HG03378 (cell line): ENCODE data around the gene DNAH1.

Source experiments
- ATAC-seq: cut with Tn5 transposase; IDR thresholded peaks from one replicate; pipeline ENCODE4 v1.9.1; 2021; ENCODE audit warnings: mild to moderate bottlenecking, moderate library complexity; ENCODE audit not compliant: unreplicated experiment

DNAH1 gene

DNA sequence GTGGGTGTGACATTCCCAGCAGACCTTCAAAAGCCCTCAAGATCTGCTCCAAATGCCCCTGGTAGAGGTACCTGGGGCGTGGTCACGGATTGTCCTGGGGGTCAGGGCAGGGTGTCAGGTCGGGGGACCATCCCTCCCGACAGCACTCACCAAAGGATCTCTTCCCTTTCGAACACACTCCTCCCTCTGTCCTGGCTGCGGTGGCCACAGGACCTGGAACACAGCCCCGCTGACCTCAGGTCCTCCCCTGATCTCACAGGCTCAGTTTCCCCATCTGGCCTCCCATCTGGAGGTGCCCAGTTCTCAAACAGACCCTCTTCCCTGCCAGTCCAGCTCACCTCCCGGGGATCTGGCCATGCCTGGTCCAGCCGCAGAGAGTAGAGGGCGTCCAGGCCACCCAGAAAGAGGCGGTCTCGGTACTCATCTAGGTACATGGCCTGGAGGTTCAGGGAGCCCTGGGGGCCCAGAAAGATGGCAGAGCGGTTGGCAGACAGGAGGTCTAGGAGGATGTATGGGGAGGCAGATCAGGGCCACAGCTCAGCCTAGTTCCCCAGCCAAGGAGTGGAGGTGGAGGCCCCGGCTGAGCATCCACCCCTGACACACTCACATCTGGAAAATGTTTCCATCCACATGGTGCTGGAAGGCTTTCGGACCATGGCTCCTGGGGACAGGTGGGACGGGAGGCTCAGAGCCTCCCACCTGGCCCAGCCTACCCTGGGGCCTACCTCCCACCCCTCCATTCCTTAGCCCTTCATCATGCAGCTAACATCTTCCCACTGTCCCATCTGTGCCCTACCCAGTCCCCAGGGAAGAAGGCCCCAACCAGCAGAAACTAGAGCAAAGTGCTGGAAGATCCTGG lies 126.5 kb downstream of the DNAH1 start:
- no peak for ATAC-seq

DNA sequence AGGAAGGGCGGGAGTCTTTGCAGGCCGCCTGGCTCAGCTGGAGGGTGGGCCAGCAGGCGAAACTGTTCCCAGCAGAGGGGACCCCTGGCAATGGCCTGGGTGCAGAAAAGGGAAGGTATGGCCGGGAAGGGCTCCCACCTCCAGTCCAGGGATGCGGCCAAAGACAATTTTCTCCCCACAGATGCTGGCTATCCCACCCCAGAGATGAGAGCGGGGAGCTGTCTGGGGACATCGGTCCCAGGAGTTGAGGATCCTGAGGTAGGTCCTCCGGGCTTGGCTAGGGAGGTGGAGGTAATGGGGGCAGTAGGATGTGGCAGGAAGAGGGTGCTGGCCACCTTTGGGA lies 127.1 kb downstream of the DNAH1 start:
- no peak for ATAC-seq

DNA sequence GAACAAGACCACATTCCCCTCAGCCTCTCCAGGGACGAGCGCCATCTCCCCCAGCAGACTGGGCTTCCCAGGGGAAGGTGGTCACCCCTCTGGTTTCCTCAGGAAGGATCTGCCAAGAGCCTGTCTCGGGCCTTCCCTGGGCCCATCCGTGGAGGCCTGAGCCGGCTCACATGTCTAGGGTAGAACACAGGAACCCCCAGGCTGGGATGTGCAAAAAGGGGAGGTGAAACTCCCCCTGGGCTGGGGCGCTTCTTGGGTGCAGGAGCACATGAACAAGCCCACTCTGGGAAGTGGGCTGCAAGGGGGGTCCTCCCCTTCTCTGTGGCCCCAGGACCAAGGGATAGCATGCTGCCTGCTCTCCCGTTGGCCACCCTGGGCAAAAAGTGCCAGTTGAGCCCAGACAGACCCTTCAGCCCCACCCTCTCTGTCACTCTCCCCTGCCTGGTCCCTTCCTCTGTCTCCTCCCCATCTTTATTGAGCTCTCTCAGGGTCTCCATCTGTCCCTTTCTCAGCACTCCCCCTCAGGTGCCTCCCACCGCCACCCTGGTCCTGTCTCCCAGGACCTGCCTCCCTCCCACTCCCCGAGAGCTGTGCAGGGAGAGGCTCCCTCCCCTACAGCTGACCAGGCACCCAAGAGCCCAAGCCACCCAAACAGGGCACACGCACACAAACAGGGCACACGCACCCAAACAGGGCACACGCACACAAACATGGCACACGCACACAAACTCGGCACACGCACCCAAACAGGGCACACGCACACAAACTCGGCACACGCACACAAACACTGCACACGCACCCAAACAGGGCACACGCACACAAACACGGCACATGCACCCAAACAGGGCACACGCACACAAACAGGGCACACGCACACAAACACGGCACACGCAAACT lies 127.9 kb downstream of the DNAH1 start:
- ATAC-seq = no peak

DNA sequence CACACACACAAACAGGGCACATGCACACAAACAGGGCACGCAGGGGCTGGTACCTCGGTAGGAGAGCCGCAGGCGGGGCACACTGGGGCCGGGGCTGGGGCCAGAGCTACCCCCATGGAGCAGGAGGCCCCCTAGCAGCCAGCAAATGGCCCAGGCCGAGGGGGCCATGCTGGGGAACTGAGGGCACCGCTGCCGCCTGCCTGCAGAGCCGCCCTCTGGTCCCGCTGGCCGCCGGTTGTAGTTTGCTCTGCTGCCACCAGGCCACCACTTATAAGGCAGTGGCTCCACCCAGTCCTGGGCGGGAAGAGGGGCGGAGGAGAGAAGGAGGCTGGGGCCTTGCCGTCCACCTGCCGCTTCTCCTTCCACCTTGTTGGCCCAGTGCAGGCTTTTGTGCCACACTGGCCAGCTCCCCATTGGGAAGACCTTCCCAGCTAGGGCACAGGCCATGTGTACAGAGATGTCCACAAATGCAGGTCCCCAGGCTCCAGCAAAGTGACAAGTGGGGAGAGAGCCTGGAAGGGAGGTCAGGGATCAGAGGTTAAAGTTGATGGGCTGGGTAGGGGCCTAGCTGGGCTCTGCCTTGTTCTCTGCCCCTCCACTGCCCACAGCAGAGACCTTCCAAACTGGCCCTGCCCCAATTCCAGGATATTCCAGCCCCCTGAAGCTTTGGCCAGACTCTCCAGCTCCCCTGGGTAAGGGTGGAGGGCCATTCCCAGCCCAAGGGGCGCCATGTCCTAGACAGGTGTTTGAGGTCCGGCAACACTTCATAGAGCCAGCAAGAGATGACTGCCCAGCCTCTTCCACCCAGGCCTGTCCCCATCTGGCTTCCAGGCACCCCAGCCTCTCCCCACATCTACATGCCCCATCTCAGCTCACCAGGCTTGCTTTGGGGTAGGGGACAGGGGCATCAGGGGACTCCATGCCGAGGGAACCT lies 129.0 kb downstream of the DNAH1 start, which contains the start of gene SEMA3G:
TSS of gene SEMA3G (minus strand) at position 244 of the 934 bp plus-strand sequence. CDS start at position 168, 76 bp downstream.
- ATAC-seq = peak; percentile 66

DNA sequence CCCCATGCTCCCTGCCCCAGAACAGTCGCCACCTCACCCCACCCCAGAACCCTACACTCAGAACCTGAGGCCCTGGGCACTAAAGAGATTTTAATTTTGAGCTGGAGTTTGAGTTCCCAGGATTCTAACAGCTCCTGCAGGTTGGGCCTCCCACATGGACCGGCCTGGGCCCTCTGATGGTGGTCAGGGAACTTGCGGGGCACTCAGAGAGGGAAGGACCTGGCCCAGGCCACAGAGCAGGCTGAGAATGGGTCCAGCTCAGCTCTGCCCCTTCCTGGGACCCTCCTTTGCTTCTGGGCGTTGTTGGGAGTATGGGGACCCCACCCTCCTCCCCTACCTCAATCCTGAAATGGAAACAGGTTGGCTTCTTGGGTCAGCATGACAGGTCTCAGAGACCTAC lies 129.9 kb downstream of the DNAH1 start:
- no peak for ATAC-seq

DNA sequence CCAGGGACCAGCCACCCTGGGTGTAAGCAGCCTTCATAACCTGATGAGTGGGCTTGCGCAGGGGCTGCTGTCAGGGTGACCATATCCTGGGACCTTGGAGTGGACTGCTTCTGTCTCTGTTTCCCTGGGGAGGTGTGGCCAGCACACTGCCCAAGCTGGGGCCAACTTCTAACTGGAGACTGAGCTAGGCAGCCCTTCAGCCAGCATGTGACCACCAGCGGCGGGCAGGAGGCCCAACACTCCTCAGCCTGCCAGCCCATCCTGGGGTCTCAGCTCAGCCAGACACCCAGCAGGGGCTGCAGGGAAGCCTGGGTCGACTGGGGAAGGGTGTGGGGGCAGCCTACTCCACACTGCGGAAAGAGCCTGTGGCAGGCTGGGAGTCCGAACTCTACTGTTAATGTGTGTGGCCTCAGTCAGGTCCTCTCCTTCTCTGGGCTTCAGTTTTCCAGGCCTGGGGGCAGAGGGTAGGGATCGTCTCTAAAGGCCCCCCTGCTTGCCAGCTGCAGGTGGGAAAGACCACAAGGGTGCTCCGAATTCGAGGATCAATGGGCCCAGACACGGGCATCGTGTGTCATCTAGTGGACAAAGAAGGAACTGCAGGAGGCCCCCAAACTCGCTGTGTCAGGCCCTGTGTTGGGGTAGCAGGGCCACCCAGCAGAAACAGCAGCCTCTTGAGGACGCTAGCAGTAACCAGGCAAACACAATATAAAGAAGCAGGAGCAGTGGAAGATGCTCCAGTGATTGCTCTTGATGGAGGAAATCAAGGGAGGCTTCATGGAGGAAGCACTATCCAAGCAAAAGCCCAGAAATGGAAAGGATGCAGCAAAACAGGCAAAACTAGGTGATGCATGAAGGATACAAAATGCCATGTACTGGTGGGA lies 130.8 kb downstream of the DNAH1 start:
- no peak for ATAC-seq

DNA sequence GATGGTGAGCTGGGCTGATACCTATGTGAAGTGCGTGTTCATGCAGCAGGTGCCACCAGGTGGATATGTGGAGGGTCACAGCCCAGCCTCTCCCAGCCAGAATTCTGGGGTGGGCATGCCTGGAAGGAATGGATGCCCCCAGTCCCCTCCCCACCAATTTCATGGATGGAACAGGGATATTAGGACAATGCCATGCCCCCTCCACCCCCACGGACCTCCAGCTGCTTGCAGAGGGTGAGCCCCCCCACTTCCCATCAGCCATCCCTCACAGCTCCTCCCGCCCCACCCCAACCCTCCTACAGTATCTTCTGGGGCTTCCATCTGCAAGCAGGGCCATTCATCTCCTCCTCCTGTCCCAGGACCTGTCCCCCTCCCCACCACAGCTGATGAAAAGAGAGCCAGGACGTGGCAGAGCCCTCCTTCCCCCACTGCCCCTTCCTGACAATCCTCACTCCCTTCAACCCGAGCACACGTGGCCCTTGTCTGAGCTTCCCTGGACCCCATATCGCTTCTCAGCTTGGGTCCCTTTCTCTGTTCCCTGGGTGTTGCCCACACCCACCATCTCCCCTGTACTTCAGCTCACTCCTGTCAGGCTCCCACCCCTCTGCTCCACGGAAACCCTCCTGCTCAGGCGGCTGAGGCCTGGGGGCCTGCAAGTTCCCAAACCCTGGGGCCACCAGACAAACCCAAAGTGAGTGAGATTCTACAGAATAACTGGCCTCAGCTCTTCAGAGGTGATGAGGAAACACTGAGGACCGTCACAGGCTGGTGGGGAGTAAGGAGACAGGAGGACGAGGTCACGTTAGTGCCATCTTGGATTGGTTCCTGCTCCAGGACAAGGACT lies 131.6 kb downstream of the DNAH1 start:
- no peak for ATAC-seq
